Measurements from ENCODE around the gene YIPF4.

YIPF4 gene

DNA sequence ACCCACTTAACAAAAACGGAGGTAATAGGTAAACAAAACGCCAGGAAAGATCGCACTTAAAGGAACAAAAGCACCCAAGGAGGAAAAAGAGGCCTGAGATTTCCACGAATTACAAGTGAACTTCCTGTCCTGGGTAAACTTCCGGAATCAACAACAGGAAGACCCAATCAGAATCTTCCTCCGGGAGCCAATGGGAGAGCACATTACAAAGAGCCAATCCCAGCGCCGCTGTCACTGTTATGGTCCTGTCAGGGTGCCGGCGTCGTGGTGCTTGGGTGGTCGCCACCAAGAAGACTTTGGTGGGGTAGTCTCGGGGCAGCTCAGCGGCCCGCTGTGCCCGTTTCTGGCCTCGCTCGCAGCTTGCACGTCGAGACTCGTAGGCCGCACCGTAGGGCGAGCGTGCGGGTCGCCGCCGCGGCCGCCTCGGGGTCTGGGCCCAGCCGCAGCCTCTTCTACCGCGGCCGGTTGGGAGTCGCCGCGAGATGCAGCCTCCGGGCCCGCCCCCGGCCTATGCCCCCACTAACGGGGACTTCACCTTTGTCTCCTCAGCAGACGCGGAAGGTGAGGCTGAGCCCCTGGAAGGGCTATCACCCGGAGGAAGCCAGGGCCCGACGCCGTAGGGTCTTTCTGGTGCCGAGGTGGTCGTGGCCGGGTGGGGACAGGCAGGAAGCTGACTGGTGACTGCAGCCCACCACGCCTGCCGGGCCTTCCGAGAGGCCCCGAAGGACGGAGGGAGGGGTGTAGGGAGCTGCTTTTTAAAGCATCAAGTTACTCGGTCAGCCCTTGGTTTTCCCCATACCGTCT, at the start of gene YIPF4:
Gene YIPF4 (plus strand): TSS at position 231 of the 804 bp plus-strand sequence. CDS start 252 bp downstream, at position 483.
- TF ChIP-seq, protein P1, sequence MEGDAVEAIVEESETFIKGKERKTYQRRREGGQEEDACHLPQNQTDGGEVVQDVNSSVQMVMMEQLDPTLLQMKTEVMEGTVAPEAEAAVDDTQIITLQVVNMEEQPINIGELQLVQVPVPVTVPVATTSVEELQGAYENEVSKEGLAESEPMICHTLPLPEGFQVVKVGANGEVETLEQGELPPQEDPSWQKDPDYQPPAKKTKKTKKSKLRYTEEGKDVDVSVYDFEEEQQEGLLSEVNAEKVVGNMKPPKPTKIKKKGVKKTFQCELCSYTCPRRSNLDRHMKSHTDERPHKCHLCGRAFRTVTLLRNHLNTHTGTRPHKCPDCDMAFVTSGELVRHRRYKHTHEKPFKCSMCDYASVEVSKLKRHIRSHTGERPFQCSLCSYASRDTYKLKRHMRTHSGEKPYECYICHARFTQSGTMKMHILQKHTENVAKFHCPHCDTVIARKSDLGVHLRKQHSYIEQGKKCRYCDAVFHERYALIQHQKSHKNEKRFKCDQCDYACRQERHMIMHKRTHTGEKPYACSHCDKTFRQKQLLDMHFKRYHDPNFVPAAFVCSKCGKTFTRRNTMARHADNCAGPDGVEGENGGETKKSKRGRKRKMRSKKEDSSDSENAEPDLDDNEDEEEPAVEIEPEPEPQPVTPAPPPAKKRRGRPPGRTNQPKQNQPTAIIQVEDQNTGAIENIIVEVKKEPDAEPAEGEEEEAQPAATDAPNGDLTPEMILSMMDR (IDR thresholded peaks at IDR 0.05; ENCODE audit: low read depth, low read length, missing control alignments) = no peak

DNA sequence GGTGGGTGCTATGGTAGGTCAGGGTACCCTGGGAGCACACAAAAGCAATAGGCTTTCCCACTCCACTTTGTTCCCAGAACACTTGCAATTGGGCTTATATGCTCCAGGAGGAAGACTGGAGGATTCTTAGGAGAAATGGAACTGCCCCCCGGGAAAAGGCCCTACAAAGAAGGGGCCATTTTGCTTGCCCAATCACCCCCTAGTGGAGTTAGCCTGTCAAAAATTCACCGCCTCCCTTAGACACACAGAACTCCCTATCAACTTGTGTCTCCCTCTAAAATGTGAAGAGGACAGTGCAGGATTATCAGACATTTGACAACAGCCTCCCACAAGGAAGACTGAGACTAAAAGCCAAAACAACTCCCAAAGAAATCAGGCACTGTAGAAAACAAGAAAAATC, 49.5 kb upstream of the YIPF4 start:
- no peak overlapping the region for H3K4me3 ChIP-seq (ENCODE audit: low read depth, low read length)
- no peak for DNase-seq (ENCODE audit: low read depth)
- TF ChIP-seq, protein P1 (IDR thresholded peaks at IDR 0.05; ENCODE audit: low read depth, low read length, missing control alignments) = no peak

More for the DNA sequence above, at the start of gene YIPF4:
- DNase-seq (ENCODE audit: low read depth) = peak; percentile 83
- H3K4me3 ChIP-seq (ENCODE audit: low read depth, low read length) = peak within 1 kb of the TSS; percentile 100

DNA sequence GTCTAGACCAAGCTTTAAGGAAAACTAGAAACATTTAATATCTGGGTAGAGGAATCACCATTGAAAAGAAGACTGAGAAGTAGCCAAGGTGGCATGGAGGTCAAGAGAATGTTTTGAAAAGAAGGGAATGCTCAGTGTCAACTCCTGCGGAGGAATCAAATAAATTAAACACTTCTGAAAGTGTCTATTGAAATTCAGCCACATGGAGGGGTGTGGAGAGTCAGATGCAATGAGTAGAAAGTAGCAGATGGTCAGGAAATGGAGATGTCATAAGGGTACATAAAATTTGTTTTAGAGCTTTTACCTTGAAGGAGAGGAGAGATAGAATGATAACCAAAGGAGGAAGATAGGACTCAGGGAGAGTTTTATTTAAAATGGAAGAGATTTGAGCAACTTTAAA, 48.1 kb upstream of the YIPF4 start:
- no peak for DNase-seq (ENCODE audit: low read depth)
- TF ChIP-seq, protein P1 (IDR thresholded peaks at IDR 0.05; ENCODE audit: low read depth, low read length, missing control alignments) = no peak
- H3K4me3 ChIP-seq (ENCODE audit: low read depth, low read length) = no peak overlapping the region

DNA sequence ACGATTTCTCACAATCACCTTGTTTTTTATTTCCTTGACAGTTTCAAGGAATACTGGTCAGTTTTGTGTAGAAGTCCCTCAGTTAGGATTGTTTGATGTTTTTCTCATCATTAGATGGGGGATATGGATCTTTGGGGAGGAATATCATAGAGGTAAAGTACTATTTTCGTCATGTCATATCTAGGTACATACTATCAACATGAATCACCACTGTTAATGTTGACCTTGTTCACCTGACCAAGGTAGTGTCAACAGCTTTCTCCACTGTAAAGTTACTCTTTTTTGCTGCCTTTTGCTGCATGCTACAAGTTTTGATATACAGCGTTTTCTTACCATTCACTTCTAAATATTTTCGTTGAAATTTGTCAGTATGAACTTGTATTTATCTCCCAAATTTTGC, 45.7 kb upstream of the YIPF4 start:
- TF ChIP-seq, protein P1 (IDR thresholded peaks at IDR 0.05; ENCODE audit: low read depth, low read length, missing control alignments) = no peak
- H3K4me3 ChIP-seq (ENCODE audit: low read depth, low read length) = no peak overlapping the region
- DNase-seq (ENCODE audit: low read depth) = no peak

DNA sequence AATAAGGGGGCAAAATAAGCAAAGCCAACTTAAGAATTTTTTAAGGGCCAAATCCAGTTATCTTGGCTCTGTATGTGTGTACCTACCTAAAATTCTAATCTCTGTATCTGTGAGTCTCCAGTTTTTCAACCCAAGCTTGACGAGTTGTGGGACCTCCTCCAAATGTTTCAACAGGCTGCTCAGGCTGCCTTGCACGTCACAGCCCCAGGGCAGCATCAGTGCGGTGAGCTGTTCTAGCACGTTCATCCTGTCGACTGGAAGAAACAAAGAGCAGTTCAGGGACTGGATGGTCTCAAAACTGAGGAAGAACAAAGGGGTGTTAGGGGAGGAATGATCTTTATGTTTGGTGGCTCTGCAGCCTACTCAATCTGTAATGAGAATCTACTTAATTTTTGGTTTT, 42.4 kb upstream of the YIPF4 start:
- no peak for DNase-seq (ENCODE audit: low read depth)
- TF ChIP-seq, protein P1 (IDR thresholded peaks at IDR 0.05; ENCODE audit: low read depth, low read length, missing control alignments) = no peak
- H3K4me3 ChIP-seq (ENCODE audit: low read depth, low read length) = no peak overlapping the region

DNA sequence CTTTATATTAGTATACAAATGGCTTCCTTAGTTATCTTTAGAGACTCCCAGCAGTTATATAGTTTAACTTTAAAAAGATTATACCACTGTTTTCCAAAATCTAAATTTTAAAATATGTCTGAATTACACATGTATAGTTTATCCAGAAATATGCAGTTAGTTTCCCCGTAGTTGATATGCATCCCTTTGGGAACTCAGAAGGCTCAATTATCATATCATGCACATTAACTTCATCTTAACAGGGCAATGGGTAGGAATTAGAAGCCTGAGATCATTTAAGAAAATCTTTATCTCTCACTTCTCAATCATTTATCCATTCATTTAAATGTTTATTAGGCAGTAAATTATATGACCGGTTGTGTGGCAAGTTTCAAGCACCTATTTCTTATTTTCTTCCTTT, 40.2 kb upstream of the YIPF4 start:
- DNase-seq (ENCODE audit: low read depth) = no peak
- TF ChIP-seq, protein P1 (IDR thresholded peaks at IDR 0.05; ENCODE audit: low read depth, low read length, missing control alignments) = no peak
- no peak overlapping the region for H3K4me3 ChIP-seq (ENCODE audit: low read depth, low read length)

DNA sequence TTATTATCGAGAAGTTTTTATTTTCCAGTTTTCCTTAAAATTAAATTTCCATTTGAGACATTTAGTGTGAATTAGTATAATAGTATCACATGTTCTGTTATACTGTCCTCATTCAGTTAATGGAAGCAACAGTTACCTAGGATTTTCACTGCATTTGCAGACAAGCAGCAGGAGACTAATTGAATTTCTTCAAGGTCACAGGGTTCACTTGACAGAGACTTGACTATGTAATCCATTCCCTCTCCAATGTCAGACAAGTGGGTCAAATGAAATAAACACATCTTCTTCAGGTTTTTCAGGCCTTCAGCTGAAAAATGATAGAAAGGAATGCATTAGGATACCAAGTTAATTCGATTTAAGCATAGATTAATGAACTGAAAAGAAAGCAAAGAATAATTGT, 39.7 kb upstream of the YIPF4 start:
- TF ChIP-seq, protein P1 (IDR thresholded peaks at IDR 0.05; ENCODE audit: low read depth, low read length, missing control alignments) = no peak
- DNase-seq (ENCODE audit: low read depth) = no peak
- no peak overlapping the region for H3K4me3 ChIP-seq (ENCODE audit: low read depth, low read length)

Data from GM12864 (cell line).